ENCODE results near the gene CCL11.
A peak's percentile ranks its signal among the peaks of the same experiment; 100 is the strongest.

CCL11 gene

DNA sequence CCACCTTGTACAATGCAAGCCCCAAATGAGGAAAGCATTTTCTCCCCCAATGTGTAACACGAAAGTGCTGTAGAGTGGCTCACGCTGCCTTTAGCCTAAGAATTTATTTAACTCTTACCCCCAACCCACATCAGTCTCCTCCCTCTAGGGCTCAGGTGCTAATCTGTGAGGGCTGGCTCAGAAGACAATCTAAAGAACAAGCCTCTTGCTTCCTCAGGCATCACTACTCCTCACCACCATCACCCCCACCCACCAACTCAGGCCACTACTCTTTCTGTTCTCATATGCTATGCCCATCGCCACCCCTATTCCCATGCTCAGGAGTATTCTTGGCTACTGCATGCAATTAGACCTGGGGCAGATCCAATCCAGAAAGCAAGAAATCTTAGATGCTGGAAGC lies 34.4 kb upstream of the CCL11 start:
- TF ChIP-seq, protein P1, sequence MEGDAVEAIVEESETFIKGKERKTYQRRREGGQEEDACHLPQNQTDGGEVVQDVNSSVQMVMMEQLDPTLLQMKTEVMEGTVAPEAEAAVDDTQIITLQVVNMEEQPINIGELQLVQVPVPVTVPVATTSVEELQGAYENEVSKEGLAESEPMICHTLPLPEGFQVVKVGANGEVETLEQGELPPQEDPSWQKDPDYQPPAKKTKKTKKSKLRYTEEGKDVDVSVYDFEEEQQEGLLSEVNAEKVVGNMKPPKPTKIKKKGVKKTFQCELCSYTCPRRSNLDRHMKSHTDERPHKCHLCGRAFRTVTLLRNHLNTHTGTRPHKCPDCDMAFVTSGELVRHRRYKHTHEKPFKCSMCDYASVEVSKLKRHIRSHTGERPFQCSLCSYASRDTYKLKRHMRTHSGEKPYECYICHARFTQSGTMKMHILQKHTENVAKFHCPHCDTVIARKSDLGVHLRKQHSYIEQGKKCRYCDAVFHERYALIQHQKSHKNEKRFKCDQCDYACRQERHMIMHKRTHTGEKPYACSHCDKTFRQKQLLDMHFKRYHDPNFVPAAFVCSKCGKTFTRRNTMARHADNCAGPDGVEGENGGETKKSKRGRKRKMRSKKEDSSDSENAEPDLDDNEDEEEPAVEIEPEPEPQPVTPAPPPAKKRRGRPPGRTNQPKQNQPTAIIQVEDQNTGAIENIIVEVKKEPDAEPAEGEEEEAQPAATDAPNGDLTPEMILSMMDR (IDR thresholded peaks at IDR 0.05; ENCODE audit: extremely low read depth, insufficient read depth, missing control alignments): no peak
- in situ Hi-C loops (cut with MboI; ENCODE audit: low pct_unique_long_range_greater_than_20kb, low sequenced_read_pairs, unreplicated experiment): no loop called here
- DNase-seq (ENCODE audit: low spot score): no peak

DNA sequence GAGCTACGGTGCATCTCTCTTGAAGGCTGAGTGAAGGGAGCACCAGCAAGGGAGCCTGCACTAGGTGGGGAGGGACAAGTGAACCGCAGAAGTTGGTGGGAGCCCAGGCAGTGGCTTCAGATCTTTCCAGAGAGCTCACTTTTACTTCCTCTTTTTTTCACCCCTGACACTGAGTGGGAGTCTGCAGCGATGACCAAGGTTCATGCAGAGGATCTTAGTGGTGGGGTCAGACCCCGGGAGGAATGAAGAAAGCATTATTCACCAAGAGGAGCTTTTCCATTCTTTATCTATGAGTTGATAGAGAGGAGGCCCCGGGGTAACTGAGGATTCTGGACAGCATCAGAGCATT lies 33.5 kb upstream of the CCL11 start:
- in situ Hi-C loops (cut with MboI; ENCODE audit: low pct_unique_long_range_greater_than_20kb, low sequenced_read_pairs, unreplicated experiment): no loop called here
- peak; percentile 33 for DNase-seq (ENCODE audit: low spot score)
- TF ChIP-seq, protein P1 (IDR thresholded peaks at IDR 0.05; ENCODE audit: extremely low read depth, insufficient read depth, missing control alignments): no peak

DNA sequence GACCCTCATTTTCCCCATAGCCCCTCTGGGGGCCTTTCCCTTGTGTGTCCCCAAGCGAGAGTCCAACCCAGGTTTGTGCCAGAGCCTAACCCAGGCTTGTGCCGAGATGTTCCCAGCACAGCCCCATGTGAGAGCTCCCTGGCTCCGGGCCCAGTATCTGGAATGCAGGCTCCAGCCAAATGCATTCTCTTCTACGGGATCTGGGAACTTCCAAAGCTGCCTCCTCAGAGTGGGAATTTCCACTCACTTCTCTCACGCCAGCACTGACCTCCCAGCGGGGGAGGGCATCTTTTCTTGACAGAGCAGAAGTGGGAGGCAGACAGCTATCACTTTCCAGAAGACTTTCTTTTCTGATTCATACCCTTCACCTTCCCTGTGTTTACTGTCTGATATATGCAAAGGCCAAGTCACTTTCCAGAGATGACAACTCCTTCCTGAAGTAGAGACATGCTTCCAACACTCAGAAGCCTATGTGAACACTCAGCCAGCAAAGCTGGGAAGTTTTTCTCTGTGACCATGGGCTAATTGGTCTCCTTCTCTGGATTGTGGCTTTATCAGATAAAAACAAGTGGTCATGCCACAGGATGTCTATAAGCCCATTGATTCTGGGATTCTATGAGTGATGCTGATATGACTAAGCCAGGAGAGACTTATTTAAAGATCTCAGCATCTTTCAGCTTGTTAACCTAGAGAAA lies 33.0 kb upstream of the CCL11 start:
- TF ChIP-seq, protein P1 (IDR thresholded peaks at IDR 0.05; ENCODE audit: extremely low read depth, insufficient read depth, missing control alignments): no peak
- in situ Hi-C loops (cut with MboI; ENCODE audit: low pct_unique_long_range_greater_than_20kb, low sequenced_read_pairs, unreplicated experiment): no loop called here
- DNase-seq (ENCODE audit: low spot score): no peak

DNA sequence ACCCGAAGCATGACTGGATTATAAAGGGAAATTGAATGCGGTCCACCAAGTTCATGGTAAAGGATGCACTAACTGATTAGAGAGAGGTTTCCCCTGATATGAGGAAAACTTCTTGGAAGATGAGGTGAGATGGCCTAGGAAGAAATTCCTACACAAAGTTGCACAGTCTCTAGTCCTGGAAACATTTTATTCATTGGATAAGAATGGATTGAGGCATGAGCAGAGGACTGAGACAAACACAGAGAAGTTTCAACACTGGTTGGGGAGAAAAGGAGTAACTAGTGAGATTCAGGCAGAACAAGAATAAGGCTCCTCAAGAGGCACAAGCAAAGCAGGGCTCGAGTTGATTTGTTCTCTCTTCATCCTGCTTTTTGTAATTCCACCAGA lies 32.4 kb upstream of the CCL11 start:
- in situ Hi-C loops (cut with MboI; ENCODE audit: low pct_unique_long_range_greater_than_20kb, low sequenced_read_pairs, unreplicated experiment): no loop called here
- no peak for DNase-seq (ENCODE audit: low spot score)
- TF ChIP-seq, protein P1 (IDR thresholded peaks at IDR 0.05; ENCODE audit: extremely low read depth, insufficient read depth, missing control alignments): no peak

DNA sequence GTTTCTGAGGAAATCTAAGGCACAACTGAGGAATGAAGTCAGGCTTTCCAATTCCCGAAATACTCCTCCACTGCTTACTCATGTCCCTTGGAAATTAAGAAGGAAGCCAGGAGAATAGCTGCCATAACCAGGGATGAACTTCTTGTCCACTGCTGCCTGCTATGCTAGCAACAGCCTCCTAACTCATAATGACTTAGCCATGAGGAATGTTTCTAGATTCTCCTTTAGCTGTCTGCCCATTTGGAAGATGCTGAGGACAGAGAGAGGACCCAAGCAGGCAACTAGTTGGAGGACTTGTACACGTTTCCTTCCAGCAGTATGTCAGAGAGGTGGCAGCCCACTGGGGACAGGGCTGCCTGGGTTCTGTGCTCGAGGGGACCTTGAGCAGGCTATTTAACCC lies 31.4 kb upstream of the CCL11 start:
- TF ChIP-seq, protein P1 (IDR thresholded peaks at IDR 0.05; ENCODE audit: extremely low read depth, insufficient read depth, missing control alignments): no peak
- in situ Hi-C loops (cut with MboI; ENCODE audit: low pct_unique_long_range_greater_than_20kb, low sequenced_read_pairs, unreplicated experiment): no loop called here
- DNase-seq (ENCODE audit: low spot score): no peak

DNA sequence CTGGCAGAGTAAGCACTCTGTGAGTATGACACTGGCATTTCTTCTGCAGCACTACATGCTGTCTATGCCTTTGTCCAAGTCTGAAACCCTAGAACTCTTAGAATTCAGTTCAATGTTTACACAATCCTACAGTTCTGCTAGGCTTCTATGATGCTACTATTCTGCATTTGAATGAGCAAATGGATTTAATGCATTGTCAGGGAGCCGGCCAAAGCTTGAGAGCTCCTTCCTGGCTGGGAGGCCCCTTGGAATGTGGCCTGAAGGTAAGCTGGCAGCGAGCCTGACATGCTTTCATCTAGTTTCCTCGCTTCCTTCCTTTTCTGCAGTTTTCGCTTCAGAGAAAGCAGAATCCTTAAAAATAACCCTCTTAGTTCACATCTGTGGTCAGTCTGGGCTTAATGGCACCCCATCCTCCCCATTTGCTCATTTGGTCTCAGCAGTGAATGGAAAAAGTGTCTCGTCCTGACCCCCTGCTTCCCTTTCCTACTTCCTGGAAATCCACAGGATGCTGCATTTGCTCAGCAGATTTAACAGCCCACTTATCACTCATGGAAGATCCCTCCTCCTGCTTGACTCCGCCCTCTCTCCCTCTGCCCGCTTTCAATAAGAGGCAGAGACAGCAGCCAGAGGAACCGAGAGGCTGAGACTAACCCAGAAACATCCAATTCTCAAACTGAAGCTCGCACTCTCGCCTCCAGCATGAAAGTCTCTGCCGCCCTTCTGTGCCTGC lies 30.7 kb upstream of the CCL11 start, which contains the start of gene CCL2:
Gene CCL2, plus strand, starts transcription at position 635 of the 730 bp plus-strand sequence. Its CDS starts 65 bp downstream, at position 700.
- DNase-seq (ENCODE audit: low spot score): no peak
- in situ Hi-C loops (cut with MboI; ENCODE audit: low pct_unique_long_range_greater_than_20kb, low sequenced_read_pairs, unreplicated experiment): no loop called here
- TF ChIP-seq, protein P1 (IDR thresholded peaks at IDR 0.05; ENCODE audit: extremely low read depth, insufficient read depth, missing control alignments): no peak
